ENCODE measurements around the gene ZFYVE21. TPM values are rescaled to one million over a fixed set of nuclear protein-coding genes. Genes with fewer than 3 reads are reported as not detected.

The ZFYVE21 gene
- total RNA-seq, 2 donors from 2014 or later, result 57.2 to 59.5 TPM

GRCh38 chr14:103731916-103732867 is 16.6 kb downstream of the ZFYVE21 start:
- intact Hi-C loops (cut with DNase I), result no loop called here
- no peak for DNase-seq (ENCODE audit: low spot score)

- intact Hi-C loops (cut with DNase I), result no loop called here
Observed at GRCh38 chr14:103732868-103733620, 17.4 kb downstream of the ZFYVE21 start.

GRCh38 chr14:103733651-103734050 is 18.0 kb downstream of the ZFYVE21 start:
- intact Hi-C loops (cut with DNase I), result no loop called here
- DNase-seq (ENCODE audit: low spot score), result peak; percentile 48

More at GRCh38 chr14:103732868-103733620, 17.4 kb downstream of the ZFYVE21 start:
- DNase-seq (ENCODE audit: low spot score), result peak; percentile 41

GRCh38 chr14:103734081-103734888 is 18.7 kb downstream of the ZFYVE21 start:
- peak; percentile 70 for DNase-seq (ENCODE audit: low spot score)
- intact Hi-C loops (cut with DNase I), result no loop called here

- intact Hi-C loops (cut with DNase I), result no loop called here
- DNase-seq (ENCODE audit: low spot score), result peak; percentile 72
Observed at GRCh38 chr14:103735022-103735421, 19.4 kb downstream of the ZFYVE21 start.

GRCh38 chr14:103735439-103735814 is 19.8 kb downstream of the ZFYVE21 start:
- intact Hi-C loops (cut with DNase I), result no loop called here
- peak; percentile 73 for DNase-seq (ENCODE audit: low spot score)

- peak; percentile 73 for DNase-seq (ENCODE audit: low spot score)
- intact Hi-C loops (cut with DNase I), result no loop called here
Observed at GRCh38 chr14:103735815-103736545, 20.4 kb downstream of the ZFYVE21 start.

GRCh38 chr14:103736546-103737431 is 21.2 kb downstream of the ZFYVE21 start:
- intact Hi-C loops (cut with DNase I), result no loop called here
- peak; percentile 77 for DNase-seq (ENCODE audit: low spot score)

GRCh38 chr14:103737432-103738045 is 21.9 kb downstream of the ZFYVE21 start:
- intact Hi-C loops (cut with DNase I), result no loop called here
- DNase-seq (ENCODE audit: low spot score), result peak; percentile 73

GRCh38 chr14:103738166-103738565 is 22.6 kb downstream of the ZFYVE21 start:
- DNase-seq (ENCODE audit: low spot score), result peak; percentile 8
- intact Hi-C loops (cut with DNase I), result no loop called here

GRCh38 chr14:103738701-103739451 is 23.3 kb downstream of the ZFYVE21 start:
- DNase-seq (ENCODE audit: low spot score), result peak; percentile 73
- intact Hi-C loops (cut with DNase I), result no loop called here

- intact Hi-C loops (cut with DNase I), result no loop called here
- DNase-seq (ENCODE audit: low spot score), result no peak
Observed at GRCh38 chr14:103739466-103739792, 23.8 kb downstream of the ZFYVE21 start.

GRCh38 chr14:103739793-103740501 is 24.3 kb downstream of the ZFYVE21 start:
- intact Hi-C loops (cut with DNase I), result no loop called here
- DNase-seq (ENCODE audit: low spot score), result peak; percentile 70

GRCh38 chr14:103740991-103741689 is 25.5 kb downstream of the ZFYVE21 start:
- intact Hi-C loops (cut with DNase I), result no loop called here
- DNase-seq (ENCODE audit: low spot score), result no peak

GRCh38 chr14:103741876-103742275 is 26.3 kb downstream of the ZFYVE21 start:
- no peak for DNase-seq (ENCODE audit: low spot score)
- intact Hi-C loops (cut with DNase I), result no loop called here

Data from posterior vena cava (tissue), 2 donors.